A549 (cell line): ENCODE data around the gene ANO2. TPM values are rescaled to one million over a fixed set of nuclear protein-coding genes. Genes with fewer than 3 reads are reported as not detected.
"Not testable (repeated sequence)": the region's sequence is repeated elsewhere in the genome, so short reads cannot be mapped to it uniquely, and the experiment has no call there.

Source experiments
- ATAC-seq, 2 experiments: fragments of 200-7000 bp in 1 of 2; fragments of >200 bp in 1 of 2; cut with Nextera tagmentation in 1 of 2; cut with Tn5 transposase in 1 of 2; 3 replicates each; pipeline versions ENCODE4 v1.8.0 to v1.9.1; 2018 to 2020; ENCODE audit warnings: mild to moderate bottlenecking in 1 of 2, moderate library complexity in 1 of 2
- CTCF ChIA-PET: fragments of 300-600 bp; sonication (Branson Sonifier 250); formaldehyde crosslinking; extraction: SDS; loops from one replicate; lab custom pipeline; 2021; ENCODE audit warnings: antibody characterized with exemption, inconsistent platforms; lab: Yijun Ruan, JAX
- POLR2A ChIA-PET: fragments of 350-600 bp; formaldehyde crosslinking; extraction: SDS; loops from one replicate; lab custom pipeline; 2021; ENCODE audit warnings: antibody characterized with exemption, inconsistent platforms; lab: Yijun Ruan, JAX
- DNase-seq, 2 experiments: peaks; one replicate each; pipeline versions ENCODE4 v3.0.0 to v3.0.0-alpha.2; 2011 to 2016; ENCODE audit warnings: low read depth in 1 of 2, low spot score in 1 of 2
- FAIRE-seq: peaks from 2 replicates; lab custom pipeline; 2011; peaks lifted over from hg19 to GRCh38; lab: Jason Lieb, UNC
- H3K27ac ChIP-seq, 2 experiments: fragments of >200 bp; sonication (Bioruptor Twin); formaldehyde crosslinking; 3 replicates each; pipeline ENCODE4 v1.5.1; 2016 to 2017
- H3K4me1 ChIP-seq: fragments of >200 bp; sonication (Bioruptor Twin); formaldehyde crosslinking; 3 replicates; pipeline ENCODE4 v1.6.1; 2016
- H3K4me2 ChIP-seq: fragments of >200 bp; sonication (Bioruptor Twin); formaldehyde crosslinking; 3 replicates; pipeline ENCODE4 v1.6.1; 2016
- H3K4me3 ChIP-seq: fragments of >200 bp; sonication (Bioruptor Twin); formaldehyde crosslinking; 3 replicates; pipeline ENCODE4 v1.5.1; 2016
- H3K9me3 ChIP-seq: fragments of >200 bp; sonication (Bioruptor Twin); formaldehyde crosslinking; 3 replicates; pipeline ENCODE4 v1.6.1; 2016
- CBX2 ChIP-seq: fragments of 200-600 bp; sonication (generic); IDR thresholded peaks from 2 replicates; pipeline ENCODE4 v1.6.1; 2016; ENCODE audit warnings: low read depth, mild to moderate bottlenecking, borderline replicate concordance
- CEBPB ChIP-seq, 2 experiments: fragments of >200 bp in 1 of 2; sonication (Bioruptor Twin) in 1 of 2; formaldehyde crosslinking in 1 of 2; IDR thresholded peaks; 2 replicates each; pipeline ENCODE4 v1.6.1; 2012 to 2016
- CHD2 ChIP-seq: fragments of 150-350 bp; IDR thresholded peaks from 2 replicates; pipeline ENCODE4 v1.6.1; 2014; ENCODE audit warnings: low read length; ENCODE audit not compliant: partially characterized antibody
- CTCF ChIP-seq: fragments of >200 bp; sonication (Bioruptor Twin); formaldehyde crosslinking; IDR thresholded peaks from 3 replicates; pipeline ENCODE4 v1.5.1; 2016
- E2F6 ChIP-seq: IDR thresholded peaks from 2 replicates; pipeline ENCODE4 v1.6.1; 2012; ENCODE audit warnings: low read depth, borderline replicate concordance
- EP300 ChIP-seq, 2 experiments: fragments of >200 bp; sonication (Bioruptor Twin); formaldehyde crosslinking; IDR thresholded peaks; 2 replicates in 1 of 2; 3 replicates in 1 of 2; pipeline ENCODE4 v1.6.1; 2016 to 2017
- FOSB ChIP-seq: fragments of 250-450 bp; sonication (Bioruptor Pico); IDR thresholded peaks from 2 replicates; pipeline ENCODE4 v1.5.0; 2020; ENCODE audit warnings: mild to moderate bottlenecking, moderate library complexity
- FOSL2 ChIP-seq, 2 experiments: fragments of 450-650 bp in 1 of 2; fragments of >200 bp in 1 of 2; sonication (Bioruptor Twin) in 1 of 2; formaldehyde crosslinking; IDR thresholded peaks; 2 replicates each; pipeline versions ENCODE4 v1.5.0 to v1.6.1; 2016 to 2020; ENCODE audit warnings: mild to moderate bottlenecking in 1 of 2, moderate library complexity in 1 of 2
- GATA3 ChIP-seq: IDR thresholded peaks from 2 replicates; pipeline ENCODE4 v1.6.1; 2012; ENCODE audit warnings: borderline replicate concordance
- HMGXB4 ChIP-seq: fragments of 250-450 bp; sonication (Bioruptor Pico); IDR thresholded peaks from 2 replicates; pipeline ENCODE4 v1.5.0; 2021; ENCODE audit warnings: mild to moderate bottlenecking, moderate library complexity, borderline replicate concordance
- HOXB5 ChIP-seq: fragments of 250-450 bp; sonication (Bioruptor Pico); IDR thresholded peaks from 2 replicates; pipeline ENCODE4 v1.5.0; 2020; ENCODE audit warnings: mild to moderate bottlenecking, moderate library complexity
- JUN ChIP-seq, 2 experiments: fragments of >200 bp; sonication (Bioruptor Twin); formaldehyde crosslinking; IDR thresholded peaks; 2 replicates in 1 of 2; 3 replicates in 1 of 2; pipeline ENCODE4 v1.6.1; 2016 to 2017
- MAFK ChIP-seq: fragments of 450-650 bp; IDR thresholded peaks from 2 replicates; pipeline ENCODE4 v1.6.1; 2014; ENCODE audit not compliant: partially characterized antibody
- MYC ChIP-seq: IDR thresholded peaks from 2 replicates; pipeline ENCODE4 v1.6.1; 2012; ENCODE audit warnings: mild to moderate bottlenecking, inconsistent platforms, low read length, improper control_type of control experiment, borderline replicate concordance
- NR3C1 ChIP-seq: fragments of >200 bp; sonication (Bioruptor Twin); formaldehyde crosslinking; IDR thresholded peaks from 3 replicates; pipeline ENCODE4 v1.6.1; 2017
- POLR2A ChIP-seq: IDR thresholded peaks from 2 replicates; pipeline ENCODE4 v1.6.1; 2012; ENCODE audit warnings: mild to moderate bottlenecking, low read length
- RARB ChIP-seq: fragments of 250-450 bp; sonication (Bioruptor Pico); IDR thresholded peaks from 2 replicates; pipeline ENCODE4 v1.8.0; 2021; ENCODE audit warnings: mild to moderate bottlenecking, moderate library complexity
- USF2 ChIP-seq: fragments of 450-650 bp; IDR thresholded peaks from 2 replicates; pipeline ENCODE4 v1.6.1; 2014; ENCODE audit warnings: antibody characterized with exemption
- ZSCAN20 ChIP-seq: fragments of 250-450 bp; sonication (Bioruptor Pico); IDR thresholded peaks from 2 replicates; pipeline ENCODE4 v1.8.0; 2022; ENCODE audit warnings: mild to moderate bottlenecking, moderate library complexity
- WGBS: methylation state at CpG from one replicate; pipeline ENCODE4 v1.1.6; 2017; ENCODE audit errors: missing lambda C conversion rate; 5-methylcytosine and 5-hydroxymethylcytosine counted together
- polyA plus RNA-seq, 4 experiments: library from polyadenylated mRNA; depleted of rRNA in 3 of 4; stranded (reverse); fragments of >200 nt; fragmentation: RNase III in 1 of 4; extraction: RNeasy Plus Mini Kit Qiagen cat#74134 plus additional on column Dnase treatment in 1 of 4; gene quantifications; 2 replicates in 3 of 4; 3 replicates in 1 of 4; pipeline ENCODE4 v1.2.3, GENCODE V29; 2011 to 2017
- TF ChIP-seq, protein P1 (sequence below): IDR thresholded peaks from 2 replicates; pipeline ENCODE4 v1.6.1; 2012

The ANO2 gene
- polyA plus RNA-seq, 2 of the 4 experiments (the other 2 are of a cell fraction): not detected

DNA sequence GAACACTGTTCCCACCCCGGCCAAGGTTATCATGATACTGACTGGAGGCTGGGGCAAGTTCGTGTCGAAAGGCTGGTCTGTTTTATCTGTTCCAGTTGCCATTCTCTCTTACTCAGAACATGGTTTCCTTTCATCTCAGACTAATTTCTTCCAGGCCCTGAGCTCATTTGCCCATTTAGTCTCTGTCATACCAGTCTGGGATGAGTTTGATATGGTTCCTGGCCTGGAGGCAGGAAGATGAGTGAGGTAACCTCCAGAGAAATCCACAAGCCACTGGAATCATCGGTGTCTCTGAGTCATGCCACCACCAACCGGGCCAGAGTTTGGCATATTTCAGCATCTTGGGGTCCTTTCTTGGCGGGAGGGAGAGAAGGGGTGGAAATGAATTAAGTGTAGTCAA, 398.4 kb downstream of the ANO2 start:
- ChIA-PET CTCF (no interaction called here), POLR2A (no interaction called here)
- Histone ChIP-seq H3K4me1 (no peaks in the 10 kb centered on the region), H3K4me3 (no peak overlapping the region), H3K9me3 (no peaks in the 10 kb centered on the region), H3K4me2 (no peak overlapping the region), H3K27ac (no peak overlapping the region)
- DNase-seq: no peak
- 2% methylated on average over 6 of the region's 6 CpGs for WGBS
- TF ChIP-seq CHD2 (no peak), POLR2A (no peak), USF2 (no peak), FOSL2 (IDR thresholded peaks at IDR 0.05) (no peak), FOSL2 (CRISPR knock-in tag; IDR thresholded peaks at IDR 0.05) (no peak), CBX2 (no peak)
- TF ChIP-seq, protein P1, sequence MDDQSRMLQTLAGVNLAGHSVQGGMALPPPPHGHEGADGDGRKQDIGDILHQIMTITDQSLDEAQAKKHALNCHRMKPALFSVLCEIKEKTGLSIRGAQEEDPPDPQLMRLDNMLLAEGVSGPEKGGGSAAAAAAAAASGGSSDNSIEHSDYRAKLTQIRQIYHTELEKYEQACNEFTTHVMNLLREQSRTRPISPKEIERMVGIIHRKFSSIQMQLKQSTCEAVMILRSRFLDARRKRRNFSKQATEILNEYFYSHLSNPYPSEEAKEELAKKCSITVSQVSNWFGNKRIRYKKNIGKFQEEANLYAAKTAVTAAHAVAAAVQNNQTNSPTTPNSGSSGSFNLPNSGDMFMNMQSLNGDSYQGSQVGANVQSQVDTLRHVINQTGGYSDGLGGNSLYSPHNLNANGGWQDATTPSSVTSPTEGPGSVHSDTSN: no peak
- no peak for FAIRE-seq
- no peak for ATAC-seq

GRCh38 chr12:5537771-5538170, 407.3 kb downstream of the ANO2 start:
- TF ChIP-seq HOXB5 (no peak), HMGXB4 (CRISPR knock-in tag) (no peak), JUN (IDR thresholded peaks at IDR 0.05) (no peak), CEBPB (IDR thresholded peaks at IDR 0.05) (no peak), GATA3 (no peak), RARB (no peak), FOSB (CRISPR knock-in tag) (no peak), E2F6 (no peak), NR3C1 (no peak), MAFK (no peak), CTCF (no peak), ZSCAN20 (CRISPR knock-in tag) (no peak), EP300 (IDR thresholded peaks at IDR 0.05) (no peak), MYC (no peak)
- TF ChIP-seq, all 56 proteins: peak for 0
- H3K4me3 ChIP-seq: no peak overlapping the region
- ChIA-PET CTCF (no interaction called here), POLR2A (no interaction called here)
- no peak overlapping the region for H3K4me2 ChIP-seq
- H3K27ac ChIP-seq: no peak overlapping the region
- ATAC-seq: no peak
- H3K4me1 ChIP-seq: no peaks in the 10 kb centered on the region
- no peak for FAIRE-seq
- H3K9me3 ChIP-seq: no peaks in the 10 kb centered on the region
- DNase-seq: no peak
- 59% methylated on average over 8 of the region's 8 CpGs for WGBS

GRCh38 chr12:5537026-5537615, 407.9 kb downstream of the ANO2 start:
- H3K4me2 ChIP-seq, DNase-seq, H3K9me3 ChIP-seq, H3K27ac ChIP-seq, H3K4me3 ChIP-seq, FAIRE-seq, ATAC-seq, H3K4me1 ChIP-seq, POLR2A ChIA-PET, CTCF ChIA-PET: not testable (repeated sequence)
- WGBS: 14% methylated on average over 13 of the region's 13 CpGs
